Neural crest cell (in vitro differentiated cells): ENCODE data around the gene C6orf163. TPM values are rescaled to one million over a fixed set of nuclear protein-coding genes. Genes with fewer than 3 reads are reported as not detected.
A peak's percentile ranks its signal among the peaks of the same experiment; 100 is the strongest.
"Not testable (repeated sequence)": the region's sequence is repeated elsewhere in the genome, so short reads cannot be mapped to it uniquely, and the experiment has no call there.

Source experiments
- DNase-seq: peaks from one replicate; pipeline ENCODE4 v3.0.0; 2021; ENCODE audit warnings: low read depth, mixed read lengths, low spot score
- H3K27ac Mint-ChIP-seq: one replicate; pipeline ENCODE4 v1.8.0; 2021; ENCODE audit warnings: mild to moderate bottlenecking, mixed read lengths; ENCODE audit not compliant: unreplicated experiment
- H3K27me3 Mint-ChIP-seq: 2 replicates; pipeline ENCODE4 v1.8.0; 2021; ENCODE audit warnings: low read depth, mild to moderate bottlenecking, mixed read lengths
- H3K36me3 Mint-ChIP-seq: 2 replicates; pipeline ENCODE4 v1.8.0; 2021; ENCODE audit warnings: low read depth, mild to moderate bottlenecking, mixed read lengths
- H3K4me1 Mint-ChIP-seq: 2 replicates; pipeline ENCODE4 v1.8.0; 2021; ENCODE audit warnings: mixed read lengths
- H3K4me3 Mint-ChIP-seq: one replicate; pipeline ENCODE4 v1.8.0; 2021; ENCODE audit warnings: mild to moderate bottlenecking, mixed read lengths
- H3K9me3 Mint-ChIP-seq: 2 replicates; pipeline ENCODE4 v1.8.0; 2021; ENCODE audit warnings: mixed read lengths
- long read RNA-seq: library from polyadenylated mRNA; unstranded; transcript quantifications from one replicate; pipeline ENCODE4 v2.0.0, GENCODE V29; 2020
- total RNA-seq: library from RNA; stranded (reverse); gene quantifications from 2 replicates; pipeline ENCODE4 v1.2.1, GENCODE V29; 2021
- TF ChIP-seq, protein P1 (sequence below): fragments of 200-600 bp; sonication (generic); conservative IDR thresholded peaks from 2 replicates; pipeline ENCODE4 v1.5.0; 2021; ENCODE audit warnings: antibody characterized with exemption, mild to moderate bottlenecking

C6orf163 gene
- total RNA-seq: 3.5 and 4.5 TPM in 2 replicates
- long read RNA-seq, partial matches to known transcripts: 0 of 2 reads
- long read RNA-seq, other reads (novel, unspliced or antisense): 2 of 2 reads

DNA sequence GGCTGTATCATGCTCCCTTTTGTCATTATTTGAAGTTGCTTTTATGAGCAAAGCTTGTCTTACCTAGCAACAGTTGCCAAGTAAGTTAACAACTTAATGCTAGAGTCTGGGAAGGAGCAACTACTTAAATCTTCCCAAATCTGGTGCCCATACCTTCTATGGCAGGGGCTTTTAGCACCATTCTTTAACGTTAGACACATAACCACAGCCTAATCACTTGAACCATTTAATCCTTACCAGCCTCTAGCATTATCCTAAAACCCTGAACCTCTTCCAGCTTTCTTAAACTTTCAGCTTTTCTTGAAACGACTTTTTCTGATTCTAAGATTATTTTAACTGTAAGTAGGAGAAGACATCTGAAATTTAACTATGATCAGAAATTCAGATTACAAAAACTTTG lies at the start of gene C6orf163:
TSS of gene C6orf163 (plus strand) at position 83 of the 400 bp plus-strand sequence. CDS start at position 370, 287 bp downstream.
- H3K9me3 Mint-ChIP-seq: no peaks in the 10 kb centered on the region
- H3K4me1 Mint-ChIP-seq: no peaks in the 10 kb centered on the region

DNA sequence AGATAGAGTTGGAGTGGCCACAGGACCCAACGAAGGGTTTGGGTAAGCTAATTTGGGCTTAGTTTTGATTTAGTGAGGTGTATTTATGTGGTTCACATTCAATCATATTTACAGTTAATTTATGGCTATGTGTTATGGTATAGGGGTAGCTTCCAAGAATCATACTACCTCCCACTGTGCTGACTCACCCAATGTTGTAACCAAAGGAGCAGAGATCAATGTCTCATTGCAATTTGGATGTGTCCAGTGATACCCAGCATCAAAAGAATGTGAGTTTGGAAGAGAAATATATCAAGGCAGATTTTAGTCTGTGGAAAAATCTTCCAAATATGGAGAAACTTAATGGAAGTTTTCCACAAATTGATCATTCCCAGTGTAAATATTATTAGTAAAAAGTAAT lies 47.5 kb upstream of the C6orf163 start:
- no peak overlapping the region for H3K4me3 Mint-ChIP-seq
- TF ChIP-seq, protein P1, sequence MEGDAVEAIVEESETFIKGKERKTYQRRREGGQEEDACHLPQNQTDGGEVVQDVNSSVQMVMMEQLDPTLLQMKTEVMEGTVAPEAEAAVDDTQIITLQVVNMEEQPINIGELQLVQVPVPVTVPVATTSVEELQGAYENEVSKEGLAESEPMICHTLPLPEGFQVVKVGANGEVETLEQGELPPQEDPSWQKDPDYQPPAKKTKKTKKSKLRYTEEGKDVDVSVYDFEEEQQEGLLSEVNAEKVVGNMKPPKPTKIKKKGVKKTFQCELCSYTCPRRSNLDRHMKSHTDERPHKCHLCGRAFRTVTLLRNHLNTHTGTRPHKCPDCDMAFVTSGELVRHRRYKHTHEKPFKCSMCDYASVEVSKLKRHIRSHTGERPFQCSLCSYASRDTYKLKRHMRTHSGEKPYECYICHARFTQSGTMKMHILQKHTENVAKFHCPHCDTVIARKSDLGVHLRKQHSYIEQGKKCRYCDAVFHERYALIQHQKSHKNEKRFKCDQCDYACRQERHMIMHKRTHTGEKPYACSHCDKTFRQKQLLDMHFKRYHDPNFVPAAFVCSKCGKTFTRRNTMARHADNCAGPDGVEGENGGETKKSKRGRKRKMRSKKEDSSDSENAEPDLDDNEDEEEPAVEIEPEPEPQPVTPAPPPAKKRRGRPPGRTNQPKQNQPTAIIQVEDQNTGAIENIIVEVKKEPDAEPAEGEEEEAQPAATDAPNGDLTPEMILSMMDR: no peak
- peaks cover 3% of the 10 kb centered on the region for H3K36me3 Mint-ChIP-seq
- H3K27me3 Mint-ChIP-seq: peaks cover 3% of the 10 kb centered on the region
- no peak overlapping the region for H3K27ac Mint-ChIP-seq
- no peaks in the 10 kb centered on the region for H3K4me1 Mint-ChIP-seq
- peaks cover 2% of the 10 kb centered on the region for H3K9me3 Mint-ChIP-seq
- no peak for DNase-seq

More for the DNA sequence above, at the start of gene C6orf163:
- Mint-ChIP-seq H3K27me3 (no peaks in the 10 kb centered on the region), H3K4me3 (no peak within 1 kb of the TSS), H3K36me3 (peaks cover 3% of the 10 kb centered on the region), H3K27ac (no peak within 1 kb of the TSS)
- no peak for DNase-seq
- TF ChIP-seq, protein P1: no peak

DNA sequence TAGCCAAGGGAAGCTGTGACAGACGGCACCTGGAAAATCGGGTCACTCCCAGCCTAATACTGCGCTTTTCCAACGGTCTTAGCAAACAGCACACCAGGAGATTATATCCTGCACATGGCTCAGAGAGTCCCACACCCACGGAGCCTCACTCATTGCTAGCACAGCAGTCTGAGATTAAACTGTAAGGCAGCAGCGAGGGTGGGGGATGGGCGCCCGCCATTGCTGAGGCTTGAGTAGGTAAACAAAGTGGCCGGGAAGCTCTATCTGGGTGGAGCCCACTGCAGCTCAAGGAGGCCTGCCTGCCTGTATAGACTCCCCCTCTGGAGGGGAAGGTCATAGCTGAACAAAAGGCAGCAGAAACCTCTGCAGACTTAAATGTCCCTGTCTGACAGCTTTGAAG lies 43.3 kb upstream of the C6orf163 start:
- not testable (repeated sequence) for DNase-seq, H3K27ac Mint-ChIP-seq

DNA sequence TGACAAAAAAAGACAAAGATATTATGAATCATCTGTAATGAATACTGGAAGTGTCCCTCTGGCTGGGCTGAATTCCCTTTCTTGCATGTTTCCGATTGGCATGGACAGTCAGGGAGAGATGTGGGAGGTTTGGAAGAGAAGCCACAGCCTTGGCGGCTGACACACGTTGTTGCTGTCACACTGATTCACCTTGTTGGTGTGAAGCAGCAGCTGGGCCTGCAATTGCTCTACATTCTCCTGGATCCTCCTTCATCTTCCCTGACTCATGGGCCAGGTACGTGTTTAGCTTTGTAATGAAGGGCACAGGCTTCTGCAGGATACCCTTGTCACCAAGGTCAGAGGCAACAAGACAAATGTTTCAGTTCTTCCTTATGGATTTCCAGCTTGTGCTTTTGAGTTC lies 35.6 kb upstream of the C6orf163 start:
- Mint-ChIP-seq H3K27me3 (peaks cover 13% of the 10 kb centered on the region), H3K4me3 (no peak overlapping the region), H3K9me3 (no peaks in the 10 kb centered on the region), H3K27ac (peak overlapping the region; percentile 29), H3K36me3 (peaks cover 2% of the 10 kb centered on the region), H3K4me1 (no peaks in the 10 kb centered on the region)
- TF ChIP-seq, protein P1: no peak
- DNase-seq: no peak

More for the DNA sequence above, 43.3 kb upstream of the C6orf163 start:
- H3K36me3 Mint-ChIP-seq: peaks cover 11% of the 10 kb centered on the region
- not testable (repeated sequence) for H3K4me3 Mint-ChIP-seq, H3K27me3 Mint-ChIP-seq, H3K9me3 Mint-ChIP-seq, H3K4me1 Mint-ChIP-seq

DNA sequence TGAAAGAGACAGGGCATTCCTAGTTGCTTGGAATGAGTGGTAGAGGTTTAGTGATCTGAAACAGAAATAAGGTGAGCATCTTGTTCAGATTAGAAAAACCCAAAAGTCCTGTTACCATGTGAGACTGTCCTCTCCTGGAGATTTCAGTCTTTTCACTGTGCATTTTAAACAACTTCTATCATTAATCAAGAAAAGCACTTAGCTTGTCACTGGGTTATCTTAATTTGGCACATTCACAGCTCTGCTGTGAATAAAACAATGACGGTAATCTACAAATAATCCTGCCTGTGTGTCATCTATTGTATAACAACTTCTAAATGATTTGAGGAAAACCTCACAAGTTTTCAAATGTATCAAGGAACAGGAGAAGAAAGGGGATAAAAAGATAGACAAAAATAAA lies 31.8 kb upstream of the C6orf163 start:
- Mint-ChIP-seq H3K4me1 (no peaks in the 10 kb centered on the region), H3K36me3 (no peaks in the 10 kb centered on the region), H3K27ac (no peak overlapping the region), H3K4me3 (no peak overlapping the region), H3K27me3 (peaks cover 16% of the 10 kb centered on the region), H3K9me3 (no peaks in the 10 kb centered on the region)
- DNase-seq: no peak
- TF ChIP-seq, protein P1: no peak

DNA sequence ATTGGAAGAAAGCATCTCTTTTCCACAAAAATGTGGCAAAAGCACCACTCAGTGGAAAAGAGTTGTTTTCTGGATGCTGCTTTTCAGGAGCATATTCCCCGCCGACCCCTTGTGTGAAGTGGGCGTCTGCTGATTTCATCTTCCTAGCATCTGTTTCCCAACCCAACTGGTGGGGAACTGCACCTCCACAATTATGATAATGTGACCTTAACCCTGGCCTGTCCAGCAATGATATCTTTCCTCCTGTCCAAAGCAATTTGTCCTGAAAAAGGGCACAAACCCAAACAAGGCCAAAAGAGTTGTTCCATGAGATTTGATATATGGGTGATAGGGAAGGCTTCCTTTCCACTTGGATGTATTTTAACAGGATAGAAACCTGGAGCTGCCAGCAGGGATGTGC lies 29.5 kb upstream of the C6orf163 start:
- no peaks in the 10 kb centered on the region for H3K9me3 Mint-ChIP-seq
- DNase-seq: no peak
- no peak overlapping the region for H3K4me3 Mint-ChIP-seq
- no peaks in the 10 kb centered on the region for H3K4me1 Mint-ChIP-seq
- TF ChIP-seq, protein P1: no peak
- H3K27ac Mint-ChIP-seq: no peak overlapping the region
- H3K36me3 Mint-ChIP-seq: no peaks in the 10 kb centered on the region
- peaks cover 16% of the 10 kb centered on the region for H3K27me3 Mint-ChIP-seq
